ENCODE measurements around the gene PITPNM3.

The PITPNM3 gene

GRCh38 chr17:6421700-6422604 is 134.4 kb downstream of the PITPNM3 start:
- peak; percentile 68 for DNase-seq (ENCODE audit: low read depth)
- peak; percentile 85 for TF ChIP-seq CTCF (conservative IDR thresholded peaks at IDR 0.05; ENCODE audit: low read length)

GRCh38 chr17:6420173-6420641 is 136.1 kb downstream of the PITPNM3 start:
- TF ChIP-seq CTCF (conservative IDR thresholded peaks at IDR 0.05; ENCODE audit: low read length), result peak; percentile 34
- H3K4me3 ChIP-seq (ENCODE audit: low read length), result no peak overlapping the region
- no peak for DNase-seq (ENCODE audit: low read depth)

More at GRCh38 chr17:6421700-6422604, 134.4 kb downstream of the PITPNM3 start:
- H3K4me3 ChIP-seq (ENCODE audit: low read length), result no peak overlapping the region

- TF ChIP-seq CTCF (conservative IDR thresholded peaks at IDR 0.05; ENCODE audit: low read length), result no peak
- no peak overlapping the region for H3K4me3 ChIP-seq (ENCODE audit: low read length)
- DNase-seq (ENCODE audit: low read depth), result no peak
Measured at GRCh38 chr17:6415616-6416015, 140.7 kb downstream of the PITPNM3 start.

GRCh38 chr17:6413065-6413464 is 143.3 kb downstream of the PITPNM3 start:
- TF ChIP-seq CTCF (conservative IDR thresholded peaks at IDR 0.05; ENCODE audit: low read length), result peak; percentile 60
- DNase-seq (ENCODE audit: low read depth), result peak; percentile 43
- no peak overlapping the region for H3K4me3 ChIP-seq (ENCODE audit: low read length)

GRCh38 chr17:6408735-6409134 is 147.6 kb downstream of the PITPNM3 start:
- DNase-seq (ENCODE audit: low read depth), result no peak
- H3K4me3 ChIP-seq (ENCODE audit: low read length), result no peak overlapping the region

GRCh38 chr17:6408276-6408675 is 148.1 kb downstream of the PITPNM3 start:
- no peak for DNase-seq (ENCODE audit: low read depth)
- no peak overlapping the region for H3K4me3 ChIP-seq (ENCODE audit: low read length)
- no peak for TF ChIP-seq CTCF (conservative IDR thresholded peaks at IDR 0.05; ENCODE audit: low read length)

More at GRCh38 chr17:6408735-6409134, 147.6 kb downstream of the PITPNM3 start:
- TF ChIP-seq CTCF (conservative IDR thresholded peaks at IDR 0.05; ENCODE audit: low read length), result no peak

- TF ChIP-seq CTCF (conservative IDR thresholded peaks at IDR 0.05; ENCODE audit: low read length), result no peak
- H3K4me3 ChIP-seq (ENCODE audit: low read length), result no peak overlapping the region
- peak; percentile 30 for DNase-seq (ENCODE audit: low read depth)
Measured at GRCh38 chr17:6402258-6402657, 154.1 kb downstream of the PITPNM3 start.
